K562 (cell line): ENCODE results near the gene CLEC3B. TPM values are rescaled to one million over a fixed set of nuclear protein-coding genes. Genes with fewer than 3 reads are reported as not detected.
A peak's percentile ranks its signal among the peaks of the same experiment; 100 is the strongest.

Experiments used
- CHD4 ChIP-seq: fragments of 200-600 bp; sonication (generic); IDR thresholded peaks from 3 replicates; pipeline ENCODE4 v1.6.1; 2012; ENCODE audit warnings: low read depth, mild to moderate bottlenecking, mixed read lengths, low read length, inconsistent platforms; ENCODE audit not compliant: insufficient read depth, insufficient replicate concordance, poor library complexity, severe bottlenecking
- KLF1 ChIP-seq: fragments of 450-650 bp; IDR thresholded peaks from 2 replicates; pipeline ENCODE4 v1.6.1; 2016; ENCODE audit warnings: missing genetic modification characterization, missing compliant biosample characterization
- MAFK ChIP-seq: IDR thresholded peaks from 2 replicates; pipeline ENCODE4 v1.6.1; 2011; ENCODE audit warnings: low read length, improper control_type of control experiment
- POLR3A ChIP-seq: IDR thresholded peaks from 2 replicates; pipeline ENCODE4 v1.6.1; 2011; ENCODE audit warnings: borderline replicate concordance, mild to moderate bottlenecking, moderate library complexity; ENCODE audit not compliant: insufficient read length, insufficient read depth; ENCODE audit errors: extremely low read depth
- PPARD ChIP-seq: fragments of 250-450 bp; sonication (Bioruptor Pico); IDR thresholded peaks from 2 replicates; pipeline ENCODE4 v1.8.0; 2022; ENCODE audit warnings: inconsistent platforms, mild to moderate bottlenecking, moderate library complexity
- PRMT5 ChIP-seq: sonication (generic); formaldehyde crosslinking; IDR thresholded peaks from 2 replicates; pipeline ENCODE4 v1.5.0; 2020; ENCODE audit warnings: missing genetic modification reagents
- PTRF ChIP-seq: fragments of 450-650 bp; IDR thresholded peaks from 2 replicates; pipeline ENCODE4 v1.6.1; 2016; ENCODE audit warnings: mild to moderate bottlenecking, missing genetic modification characterization, missing compliant biosample characterization
- SIRT6 ChIP-seq: IDR thresholded peaks from one replicate; pipeline ENCODE4 v1.6.1; 2012; ENCODE audit warnings: low read depth, mild to moderate bottlenecking, control low read depth, inconsistent platforms, low read length, moderate library complexity
- SMARCA5 ChIP-seq: fragments of 450-650 bp; IDR thresholded peaks from 2 replicates; pipeline ENCODE4 v1.6.1; 2016
- SMC3 ChIP-seq: conservative IDR thresholded peaks from 2 replicates; pipeline ENCODE4 v1.6.1; 2011; ENCODE audit warnings: low read depth, low read length, improper control_type of control experiment; ENCODE audit not compliant: insufficient read depth
- YY1 ChIP-seq, 3 experiments: IDR thresholded peaks; 2 replicates each; pipeline ENCODE4 v1.6.1; 2011; ENCODE audit warnings: low read length in 2 of 3, mild to moderate bottlenecking in 2 of 3, moderate library complexity in 2 of 3, borderline replicate concordance in 1 of 3, control low read depth in 1 of 3, low read depth in 1 of 3; ENCODE audit not compliant: insufficient read depth in 3 of 3, insufficient replicate concordance in 2 of 3, control insufficient read depth in 1 of 3, insufficient read length in 1 of 3; ENCODE audit errors: extremely low read depth in 1 of 3
- ZEB2 ChIP-seq: fragments of 450-650 bp; IDR thresholded peaks from 2 replicates; pipeline ENCODE4 v1.6.1; 2016
- ZFP1 ChIP-seq: fragments of 450-650 bp; formaldehyde crosslinking; IDR thresholded peaks from 2 replicates; pipeline ENCODE4 v1.4.0; 2020; ENCODE audit warnings: mild to moderate bottlenecking, mixed read lengths
- ZNF175 ChIP-seq: fragments of 200-800 bp; sonication (Bioruptor generic); IDR thresholded peaks from 2 replicates; pipeline ENCODE4 v1.6.1; 2016; ENCODE audit warnings: low read depth, mild to moderate bottlenecking, missing genetic modification characterization, missing compliant biosample characterization
- ZNF253 ChIP-seq: fragments of 250-450 bp; sonication (Bioruptor Pico); conservative IDR thresholded peaks from 2 replicates; pipeline ENCODE4 v1.6.1; 2021; ENCODE audit warnings: mild to moderate bottlenecking
- ZNF282 ChIP-seq: sonication (generic); formaldehyde crosslinking; IDR thresholded peaks from 2 replicates; pipeline ENCODE4 v1.8.1; 2023; ENCODE audit warnings: missing genetic modification reagents
- ZNF384 ChIP-seq: IDR thresholded peaks from 2 replicates; pipeline ENCODE4 v1.6.1; 2012; ENCODE audit warnings: low read depth, low read length, improper control_type of control experiment
- ZNF561 ChIP-seq: fragments of 450-650 bp; formaldehyde crosslinking; conservative IDR thresholded peaks from 2 replicates; pipeline ENCODE4 v1.4.0; 2020; ENCODE audit warnings: mild to moderate bottlenecking, moderate library complexity
- ZNF589 ChIP-seq: fragments of 200-800 bp; sonication (Bioruptor generic); IDR thresholded peaks from 2 replicates; pipeline ENCODE4 v1.6.1; 2016; ENCODE audit warnings: low read depth, missing genetic modification characterization, missing compliant biosample characterization
- ZNF830 ChIP-seq: fragments of 250-450 bp; sonication (Bioruptor Pico); IDR thresholded peaks from 2 replicates; pipeline ENCODE4 v1.5.0; 2021; ENCODE audit warnings: mild to moderate bottlenecking
- polyA plus RNA-seq, 8 experiments: library from polyadenylated mRNA; depleted of rRNA in 4 of 8; stranded (reverse) in 5 of 8; unstranded in 3 of 8; fragments of >200 nt; fragmentation: Nextera tagmentation in 2 of 8; fragmentation: Illumina TruSeq in 1 of 8; extraction: Ambion mirVana in 2 of 8; extraction: Trizol in 1 of 8; gene quantifications; 2 replicates each; pipeline versions ENCODE4 v1.2.1 to v1.2.3, GENCODE V29; 2011 to 2014; ENCODE audit warnings: inconsistent platforms in 1 of 8, missing spikeins in 1 of 8
- total RNA-seq, 7 experiments: library from RNA; depleted of rRNA in 6 of 7; stranded (reverse); fragments of >200 nt in 6 of 7; fragmentation: Illumina TruSeq in 2 of 7; extraction: Trizol in 2 of 7; gene quantifications; 2 replicates each; pipeline versions ENCODE4 v1.2.1 to v1.2.3, GENCODE V29; 2011 to 2021; ENCODE audit warnings: low replicate concordance in 1 of 7
- TF ChIP-seq, protein P1 (sequence below), 3 experiments: fragments of 200-800 bp in 1 of 3; fragments of 250-450 bp in 1 of 3; fragments of 450-650 bp in 1 of 3; sonication (Bioruptor Pico) in 1 of 3; sonication (Bioruptor generic) in 1 of 3; formaldehyde crosslinking in 1 of 3; IDR thresholded peaks; 2 replicates each; pipeline versions ENCODE4 v1.6.1 to v1.8.0; 2016 to 2022; ENCODE audit warnings: mild to moderate bottlenecking in 2 of 3, missing genetic modification characterization in 2 of 3, missing compliant biosample characterization in 1 of 3, moderate library complexity in 1 of 3
- TF ChIP-seq, protein P2 (sequence below): fragments of 250-450 bp; sonication (Bioruptor Pico); IDR thresholded peaks from 2 replicates; pipeline ENCODE4 v1.8.0; 2021; ENCODE audit warnings: borderline replicate concordance, mild to moderate bottlenecking, moderate library complexity; ENCODE audit not compliant: poor library complexity, severe bottlenecking
- TF ChIP-seq, protein P3 (sequence below): fragments of 450-650 bp; IDR thresholded peaks from one replicate; pipeline ENCODE4 v1.6.1; 2018; ENCODE audit warnings: mild to moderate bottlenecking, moderate library complexity; ENCODE audit not compliant: partially characterized antibody

Gene CLEC3B
- total and polyA plus RNA-seq, 9 of the 15 experiments (the other 6 are each of a cell fraction or from before 2014, with no cell fraction given), result not detected

DNA sequence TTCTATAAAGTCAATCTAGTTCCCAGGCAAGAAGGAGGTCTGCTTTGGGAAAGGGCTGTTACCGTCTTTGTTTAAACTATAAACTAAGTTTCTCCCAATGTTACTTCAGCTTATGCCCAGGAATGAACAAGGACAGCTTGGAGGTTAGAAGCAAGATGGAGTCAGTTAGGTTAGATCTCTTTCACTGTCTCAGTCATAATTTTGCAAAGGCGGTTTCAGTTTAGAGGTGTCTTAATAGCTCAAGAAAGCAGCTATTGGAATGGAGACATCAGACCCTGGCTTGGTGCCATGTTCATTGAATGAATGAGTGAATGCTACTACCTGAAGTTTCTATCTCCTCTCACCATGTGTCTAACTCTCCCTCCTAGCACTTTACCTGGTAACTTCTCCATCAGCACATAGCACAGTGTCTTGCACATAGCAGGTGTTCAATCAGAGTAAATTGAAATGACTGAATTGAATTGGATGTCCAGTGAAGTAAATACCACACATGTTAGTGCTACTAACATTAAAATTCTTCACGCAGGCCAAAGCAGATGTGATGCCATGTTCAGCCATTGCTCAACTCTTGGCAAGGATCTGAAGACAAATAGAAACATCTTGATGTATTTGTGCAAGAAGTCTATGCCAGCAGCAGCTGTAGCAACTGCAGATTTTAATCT, 28.2 kb downstream of the CLEC3B start (continued):
- TF ChIP-seq ZNF830 (CRISPR knock-in tag), result peak; percentile 85; the same call in 1 of the 2 replicates
- TF ChIP-seq ZNF253, result peak; percentile 74; the same call in 1 of the 2 replicates
- TF ChIP-seq, protein P1, sequence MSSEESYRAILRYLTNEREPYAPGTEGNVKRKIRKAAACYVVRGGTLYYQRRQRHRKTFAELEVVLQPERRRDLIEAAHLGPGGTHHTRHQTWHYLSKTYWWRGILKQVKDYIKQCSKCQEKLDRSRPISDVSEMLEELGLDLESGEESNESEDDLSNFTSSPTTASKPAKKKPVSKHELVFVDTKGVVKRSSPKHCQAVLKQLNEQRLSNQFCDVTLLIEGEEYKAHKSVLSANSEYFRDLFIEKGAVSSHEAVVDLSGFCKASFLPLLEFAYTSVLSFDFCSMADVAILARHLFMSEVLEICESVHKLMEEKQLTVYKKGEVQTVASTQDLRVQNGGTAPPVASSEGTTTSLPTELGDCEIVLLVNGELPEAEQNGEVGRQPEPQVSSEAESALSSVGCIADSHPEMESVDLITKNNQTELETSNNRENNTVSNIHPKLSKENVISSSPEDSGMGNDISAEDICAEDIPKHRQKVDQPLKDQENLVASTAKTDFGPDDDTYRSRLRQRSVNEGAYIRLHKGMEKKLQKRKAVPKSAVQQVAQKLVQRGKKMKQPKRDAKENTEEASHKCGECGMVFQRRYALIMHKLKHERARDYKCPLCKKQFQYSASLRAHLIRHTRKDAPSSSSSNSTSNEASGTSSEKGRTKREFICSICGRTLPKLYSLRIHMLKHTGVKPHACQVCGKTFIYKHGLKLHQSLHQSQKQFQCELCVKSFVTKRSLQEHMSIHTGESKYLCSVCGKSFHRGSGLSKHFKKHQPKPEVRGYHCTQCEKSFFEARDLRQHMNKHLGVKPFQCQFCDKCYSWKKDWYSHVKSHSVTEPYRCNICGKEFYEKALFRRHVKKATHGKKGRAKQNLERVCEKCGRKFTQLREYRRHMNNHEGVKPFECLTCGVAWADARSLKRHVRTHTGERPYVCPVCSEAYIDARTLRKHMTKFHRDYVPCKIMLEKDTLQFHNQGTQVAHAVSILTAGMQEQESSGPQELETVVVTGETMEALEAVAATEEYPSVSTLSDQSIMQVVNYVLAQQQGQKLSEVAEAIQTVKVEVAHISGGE (CRISPR knock-in tag; IDR thresholded peaks at IDR 0.05), result no peak
- peak; percentile 56; the same call in 1 of the 2 replicates for TF ChIP-seq KLF1 (tag)
- no peak for TF ChIP-seq MAFK
- TF ChIP-seq, protein P2, sequence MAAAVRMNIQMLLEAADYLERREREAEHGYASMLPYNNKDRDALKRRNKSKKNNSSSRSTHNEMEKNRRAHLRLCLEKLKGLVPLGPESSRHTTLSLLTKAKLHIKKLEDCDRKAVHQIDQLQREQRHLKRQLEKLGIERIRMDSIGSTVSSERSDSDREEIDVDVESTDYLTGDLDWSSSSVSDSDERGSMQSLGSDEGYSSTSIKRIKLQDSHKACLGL (CRISPR knock-in tag), result peak; percentile 61
- peak; percentile 99 for TF ChIP-seq ZNF175 (CRISPR knock-in tag)
- peak; percentile 99 for TF ChIP-seq ZNF589 (CRISPR knock-in tag)
- TF ChIP-seq PPARD (CRISPR knock-in tag), result peak; percentile 72; the same call in 1 of the 2 replicates
- TF ChIP-seq SMARCA5, result no peak
- TF ChIP-seq PTRF (tag), result peak; percentile 98
- TF ChIP-seq YY1 (IDR thresholded peaks at IDR 0.05; ENCODE audit: borderline replicate concordance in 1 of 3, control insufficient read depth in 1 of 3, extremely low read depth in 1 of 3, insufficient read depth in 3 of 3, insufficient read length in 1 of 3, insufficient replicate concordance in 2 of 3, low read depth in 1 of 3, low read length in 2 of 3), result no peak
- peak; percentile 86 for TF ChIP-seq ZFP1 (CRISPR knock-in tag)
- TF ChIP-seq POLR3A, result no peak
- TF ChIP-seq SMC3, result no peak
- no peak for TF ChIP-seq ZNF384
- TF ChIP-seq CHD4, result no peak
- TF ChIP-seq, protein P3, sequence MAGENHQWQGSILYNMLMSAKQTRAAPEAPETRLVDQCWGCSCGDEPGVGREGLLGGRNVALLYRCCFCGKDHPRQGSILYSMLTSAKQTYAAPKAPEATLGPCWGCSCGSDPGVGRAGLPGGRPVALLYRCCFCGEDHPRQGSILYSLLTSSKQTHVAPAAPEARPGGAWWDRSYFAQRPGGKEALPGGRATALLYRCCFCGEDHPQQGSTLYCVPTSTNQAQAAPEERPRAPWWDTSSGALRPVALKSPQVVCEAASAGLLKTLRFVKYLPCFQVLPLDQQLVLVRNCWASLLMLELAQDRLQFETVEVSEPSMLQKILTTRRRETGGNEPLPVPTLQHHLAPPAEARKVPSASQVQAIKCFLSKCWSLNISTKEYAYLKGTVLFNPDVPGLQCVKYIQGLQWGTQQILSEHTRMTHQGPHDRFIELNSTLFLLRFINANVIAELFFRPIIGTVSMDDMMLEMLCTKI, result no peak
- no peak for TF ChIP-seq SIRT6
- peak; percentile 88 for TF ChIP-seq ZNF561 (CRISPR knock-in tag)
- TF ChIP-seq ZNF282 (CRISPR knock-in tag), result no peak
- TF ChIP-seq ZEB2, result no peak
- no peak for TF ChIP-seq PRMT5 (CRISPR knock-in tag)
